HCT116 (cell line): ENCODE measurements around the gene KRTAP4-3. TPM values are rescaled to one million over a fixed set of nuclear protein-coding genes. Genes with fewer than 3 reads are reported as not detected.
A peak's percentile ranks its signal among the peaks of the same experiment; 100 is the strongest.

Experiments used
- ATAC-seq: fragments of 200-7000 bp; cut with Tn5 transposase; 2 replicates; pipeline ENCODE4 v1.9.1; 2020; ENCODE audit warnings: mild to moderate bottlenecking, moderate library complexity
- BruUV-seq: library from RNA; stranded (reverse); fragments of 400-500 nt; replicated peaks from 2 replicates; lab custom pipeline; 2021; lab: Mats Ljungman, UMichigan
- CTCF ChIA-PET: fragments of 300-600 bp; sonication (Branson Sonifier 250); formaldehyde crosslinking; loops from one replicate; lab custom pipeline; 2021; ENCODE audit warnings: antibody characterized with exemption; lab: Charles Lee
- POLR2A ChIA-PET: fragments of 300-600, 350-600 bp; sonication (Branson Sonifier 250); formaldehyde crosslinking; loops from one replicate; lab custom pipeline; 2021; ENCODE audit warnings: antibody characterized with exemption; lab: Charles Lee
- RAD21 ChIA-PET, 2 experiments: fragments of 300-600 bp; sonication (Branson Sonifier 250); formaldehyde crosslinking; loops; one replicate each; lab custom pipeline; 2023; ENCODE audit warnings: low total read pairs in 2 of 2; ENCODE audit not compliant: uncharacterized antibody in 2 of 2, unreplicated experiment in 2 of 2, low non-redundant PET in 1 of 2; lab: Charles Lee
- DNase-seq: peaks from one replicate; pipeline ENCODE4 v3.0.0-alpha.2; 2010; ENCODE audit warnings: low read depth, low spot score
- H2AFZ ChIP-seq: fragments of 200-600 bp; shearing (Covaris generic), sonication (generic); 2 replicates; pipeline ENCODE4 v1.6.1; 2017; ENCODE audit warnings: low read depth, mixed run types, mixed read lengths, antibody characterized with exemption, low read length; ENCODE audit not compliant: poor library complexity, severe bottlenecking
- H3K27ac ChIP-seq: 2 replicates; pipeline ENCODE4 v1.5.1; 2012; ENCODE audit warnings: low read depth, low read length
- H3K27me3 ChIP-seq: fragments of 200-600 bp; sonication (generic); 2 replicates; pipeline ENCODE4 v1.6.1; 2016; ENCODE audit warnings: mixed run types, low read length, mixed read lengths; ENCODE audit not compliant: insufficient read depth
- H3K36me3 ChIP-seq, 2 experiments: fragments of 200-500 bp in 1 of 2; fragments of 200-600 bp in 1 of 2; sonication (Bioruptor generic) in 1 of 2; sonication (generic) in 1 of 2; 2 replicates each; pipeline versions ENCODE4 v1.5.1 to v1.6.1; 2014 to 2016; ENCODE audit warnings: low read length in 2 of 2, inconsistent platforms in 1 of 2, mixed read lengths in 1 of 2, mixed run types in 1 of 2; ENCODE audit not compliant: insufficient read depth in 2 of 2, control insufficient read depth in 1 of 2
- H3K4me1 ChIP-seq, 2 experiments: fragments of 200-600 bp in 1 of 2; sonication (generic) in 1 of 2; 2 replicates each; pipeline versions ENCODE4 v1.5.1 to v1.6.1; 2012 to 2017; ENCODE audit warnings: low read length in 2 of 2, inconsistent platforms in 1 of 2, mild to moderate bottlenecking in 1 of 2, mixed read lengths in 1 of 2, mixed run types in 1 of 2, moderate library complexity in 1 of 2; ENCODE audit not compliant: insufficient read depth in 2 of 2, control insufficient read depth in 1 of 2
- H3K4me2 ChIP-seq: fragments of 200-600 bp; sonication (generic); 2 replicates; pipeline ENCODE4 v1.6.1; 2017; ENCODE audit warnings: mixed run types, low read length, mixed read lengths
- H3K4me3 ChIP-seq, 2 experiments: fragments of 200-600 bp in 1 of 2; sonication (generic) in 1 of 2; replicated peaks in 1 of 2; 2 replicates each; pipeline ENCODE4 v1.5.1; 2011 to 2016; ENCODE audit warnings: low read length in 2 of 2, control low read depth in 1 of 2, low read depth in 1 of 2, mild to moderate bottlenecking in 1 of 2, mixed read lengths in 1 of 2, mixed run types in 1 of 2
- H3K79me2 ChIP-seq: fragments of 200-600 bp; sonication (generic); 2 replicates; pipeline ENCODE4 v1.6.1; 2017; ENCODE audit warnings: mild to moderate bottlenecking, mixed run types, low read length, moderate library complexity, mixed read lengths; ENCODE audit not compliant: insufficient read depth
- H3K9ac ChIP-seq: fragments of 200-600 bp; sonication (generic); 2 replicates; pipeline ENCODE4 v1.6.1; 2016; ENCODE audit warnings: low read length, mixed read lengths
- H3K9me2 ChIP-seq: fragments of 200-600 bp; sonication (generic), shearing (Covaris generic); 2 replicates; pipeline ENCODE4 v1.6.1; 2017; ENCODE audit warnings: mixed run types, mild to moderate bottlenecking, moderate library complexity; ENCODE audit not compliant: insufficient read depth
- H3K9me3 ChIP-seq, 2 experiments: fragments of 200-500 bp in 1 of 2; fragments of 200-600 bp in 1 of 2; sonication (Bioruptor generic) in 1 of 2; sonication (generic) in 1 of 2; 2 replicates each; pipeline ENCODE4 v1.6.1; 2014 to 2017; ENCODE audit warnings: low read length in 2 of 2, mixed read lengths in 2 of 2, inconsistent platforms in 1 of 2, low read depth in 1 of 2, mild to moderate bottlenecking in 1 of 2, mixed run types in 1 of 2, moderate library complexity in 1 of 2; ENCODE audit not compliant: control insufficient read depth in 1 of 2, insufficient read depth in 1 of 2
- H4K20me1 ChIP-seq: fragments of 200-600 bp; sonication (generic), shearing (Covaris generic); 2 replicates; pipeline ENCODE4 v1.6.1; 2017; ENCODE audit warnings: mixed run types, mild to moderate bottlenecking, moderate library complexity; ENCODE audit not compliant: insufficient read depth
- CEBPB ChIP-seq: IDR thresholded peaks from 2 replicates; pipeline ENCODE4 v1.6.1; 2012; ENCODE audit warnings: low read depth
- FOSL1 ChIP-seq: IDR thresholded peaks from 2 replicates; pipeline ENCODE4 v1.6.1; 2012; ENCODE audit warnings: low read depth
- JUND ChIP-seq: IDR thresholded peaks from 2 replicates; pipeline ENCODE4 v1.6.1; 2012
- SIN3A ChIP-seq: IDR thresholded peaks from 2 replicates; pipeline ENCODE4 v1.6.1; 2012; ENCODE audit warnings: low read depth
- SP1 ChIP-seq: IDR thresholded peaks from 2 replicates; pipeline ENCODE4 v1.6.1; 2012; ENCODE audit warnings: low read depth
- ZFX ChIP-seq: fragments of 450-650 bp; IDR thresholded peaks from 2 replicates; pipeline ENCODE4 v1.6.1; 2017
- intact Hi-C: fragments of 100-400 bp; cut with micrococcal nuclease; formaldehyde crosslinking; loops from 2 replicates; pipeline ENCODE4 v1.10.0; 2022
- total RNA-seq: library from RNA; stranded (reverse); gene quantifications from one replicate; pipeline ENCODE4 v1.2.1, GENCODE V29; 2021; ENCODE audit not compliant: unreplicated experiment
- TF ChIP-seq, protein P1 (sequence below): IDR thresholded peaks from 2 replicates; pipeline ENCODE4 v1.6.1; 2012

KRTAP4-3 gene
- total RNA-seq, 1 experiment from 2014 or later: not detected

DNA sequence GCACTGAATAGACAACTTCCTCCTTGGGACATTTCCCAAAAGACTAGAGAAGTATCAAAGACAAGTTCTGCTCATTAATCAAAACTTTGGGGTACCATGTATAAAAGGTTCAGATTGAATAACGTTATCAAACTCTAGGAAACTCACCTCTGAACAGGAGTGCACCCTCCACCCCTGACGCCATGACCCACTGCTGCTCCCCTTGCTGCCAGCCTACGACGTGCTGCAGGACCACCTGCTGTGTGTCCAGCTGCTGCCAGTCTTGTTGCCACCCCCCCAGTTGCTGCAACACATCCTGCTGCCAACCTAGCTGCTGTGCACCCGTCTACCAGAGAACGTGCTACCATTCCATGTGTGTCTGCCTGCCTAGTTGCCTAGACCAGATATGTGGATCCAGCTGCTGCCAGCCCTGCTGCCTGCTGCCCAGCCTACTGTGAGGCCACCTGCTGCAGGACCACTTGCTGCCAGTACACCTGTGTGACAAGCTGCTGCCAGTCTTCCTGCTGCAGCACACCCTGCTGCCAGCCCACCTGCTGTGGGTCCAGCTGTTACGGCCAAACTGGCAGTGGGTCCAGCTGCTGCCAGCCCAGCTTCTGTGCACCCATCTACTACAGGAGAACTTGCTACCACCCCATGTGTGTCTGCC lies 44.6 kb upstream of the KRTAP4-3 start:
- no peaks in the 10 kb centered on the region for H4K20me1 ChIP-seq
- no peaks in the 10 kb centered on the region for H3K9me3 ChIP-seq
- H3K4me1 ChIP-seq: peaks cover 6 to 15% of the 10 kb centered on the region in 2 experiments
- no peaks in the 10 kb centered on the region for H3K36me3 ChIP-seq
- ATAC-seq: 0 out of 2 replicates have a peak, but pooled peaks have one; percentile 34
- intact Hi-C loops: no loop called here
- H3K27ac ChIP-seq: peak overlapping the region; percentile 15; the same call in 1 of the 2 replicates
- H3K4me3 ChIP-seq: no peak overlapping the region
- no peak for DNase-seq
- no TSS peak for BruUV-seq
- TF ChIP-seq SIN3A (no peak), ZFX (no peak)
- POLR2A ChIA-PET: no interaction called here
- CTCF ChIA-PET: no interaction called here
- H3K9ac ChIP-seq: no peak overlapping the region
- H3K9me2 ChIP-seq: no peaks in the 10 kb centered on the region
- H3K79me2 ChIP-seq: no peaks in the 10 kb centered on the region
- peak overlapping the region; percentile 75 for H2AFZ ChIP-seq
- RAD21 ChIA-PET: interaction anchor here in 1 of 2 experiments (0.7 kb wide), 1 partner anchor 317 kb away, joined by 3 read pairs; no protein-coding TSS in a partner anchor
- peak overlapping the region; percentile 44 for H3K4me2 ChIP-seq
- H3K27me3 ChIP-seq: no peaks in the 10 kb centered on the region

DNA sequence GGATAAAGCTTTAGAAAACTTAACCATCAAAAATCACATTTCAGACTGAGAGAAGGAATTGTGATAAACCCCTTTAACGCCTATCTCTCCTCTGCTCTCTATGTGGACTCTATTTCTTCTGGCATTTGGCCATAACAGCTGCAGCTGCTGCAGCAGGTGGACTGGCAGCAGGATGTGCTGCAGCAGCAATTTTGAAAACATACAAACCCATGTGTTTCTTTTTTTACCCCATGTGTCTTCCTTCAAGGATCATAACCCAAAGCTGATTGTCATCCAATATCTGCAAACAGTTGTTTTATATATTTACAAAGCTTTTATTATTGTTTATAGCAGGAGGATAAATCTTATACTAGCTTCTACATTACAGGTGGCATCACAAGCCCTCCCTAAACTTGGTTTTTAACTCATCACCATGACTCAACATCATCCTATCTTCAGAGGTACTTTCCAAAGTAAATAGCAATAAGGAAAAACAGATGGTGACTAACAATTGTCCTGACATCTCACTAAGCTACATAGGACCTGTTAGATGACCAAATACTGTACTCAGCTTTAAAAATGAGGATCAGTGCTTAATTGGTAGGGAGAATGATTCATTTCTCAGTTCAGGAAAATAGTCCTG lies 43.9 kb upstream of the KRTAP4-3 start:
- peak; percentile 40; the same call in 1 of the 2 replicates for ATAC-seq

More for the DNA sequence above, 43.9 kb upstream of the KRTAP4-3 start:
- BruUV-seq: no TSS peak
- Histone ChIP-seq H3K36me3 (no peaks in the 10 kb centered on the region), H3K9me3 (no peaks in the 10 kb centered on the region; a peak in 1 of 4 replicates), H4K20me1 (no peaks in the 10 kb centered on the region), H3K4me1 (peaks cover 6 to 15% of the 10 kb centered on the region in 2 experiments), H3K9ac (no peak overlapping the region), H3K79me2 (no peaks in the 10 kb centered on the region), H3K4me3 (no peak overlapping the region), H3K27me3 (no peaks in the 10 kb centered on the region), H3K9me2 (no peaks in the 10 kb centered on the region), H3K4me2 (peak overlapping the region; percentile 44), H3K27ac (no peak overlapping the region), H2AFZ (peak overlapping the region; percentile 75)
- TF ChIP-seq SP1: peak; percentile 36
- peak; percentile 73; the same call in 1 of the 2 replicates for TF ChIP-seq FOSL1
- TF ChIP-seq JUND: peak; percentile 67
- no peak for TF ChIP-seq CEBPB
- TF ChIP-seq SIN3A: no peak
- TF ChIP-seq, protein P1, sequence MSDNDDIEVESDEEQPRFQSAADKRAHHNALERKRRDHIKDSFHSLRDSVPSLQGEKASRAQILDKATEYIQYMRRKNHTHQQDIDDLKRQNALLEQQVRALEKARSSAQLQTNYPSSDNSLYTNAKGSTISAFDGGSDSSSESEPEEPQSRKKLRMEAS: no peak
- DNase-seq: peak; percentile 24
- ChIA-PET POLR2A (no interaction called here), CTCF (no interaction called here), RAD21 (no interaction called here)
- intact Hi-C loops: no loop called here
